Activated T-helper 2 cell treated with anti-CD3 and anti-CD28 coated beads, Interferon-gamma antibody, Interleukin-2, Interleukin-4, amounts not matched to agents 10 μg/mL and 5 μg/mL and 100 μg/mL, durations not matched to agents 14 hours and 24 hours and 36 hours (primary cell): ENCODE measurements around the gene UBAP1. TPM values are rescaled to one million over a fixed set of nuclear protein-coding genes. Genes with fewer than 3 reads are reported as not detected.
A peak's percentile ranks its signal among the peaks of the same experiment; 100 is the strongest.
"Not testable (repeated sequence)": the region's sequence is repeated elsewhere in the genome, so short reads cannot be mapped to it uniquely, and the experiment has no call there.

ENCODE experiments used
- DNase-seq: peaks from one replicate; pipeline ENCODE4 v3.0.0; 2021; ENCODE audit warnings: low spot score
- H3K27ac Mint-ChIP-seq: one replicate; pipeline ENCODE4 v1.8.0; 2021; ENCODE audit warnings: mixed read lengths
- H3K27me3 Mint-ChIP-seq: one replicate; pipeline ENCODE4 v1.8.0; 2021; ENCODE audit warnings: low read depth, mixed read lengths
- H3K36me3 Mint-ChIP-seq: one replicate; pipeline ENCODE4 v1.8.0; 2021; ENCODE audit warnings: low read depth, mixed read lengths
- H3K4me1 Mint-ChIP-seq: one replicate; pipeline ENCODE4 v1.8.0; 2021; ENCODE audit warnings: low read depth, mixed read lengths
- H3K4me3 Mint-ChIP-seq: one replicate; pipeline ENCODE4 v1.8.0; 2021; ENCODE audit warnings: low read depth, mild to moderate bottlenecking, moderate library complexity, mixed read lengths
- H3K9me3 Mint-ChIP-seq: one replicate; pipeline ENCODE4 v1.8.0; 2021; ENCODE audit warnings: mixed read lengths
- intact Hi-C: fragments of 100-400 bp; cut with micrococcal nuclease; formaldehyde crosslinking; loops from one replicate; pipeline ENCODE4 v1.15.1; 2023
- total RNA-seq: library from RNA; stranded (reverse); gene quantifications from 2 replicates; pipeline ENCODE4 v1.2.3, GENCODE V29; 2022

The UBAP1 gene
- total RNA-seq, 1 donor from 2014 or later: 33.6 TPM

DNA sequence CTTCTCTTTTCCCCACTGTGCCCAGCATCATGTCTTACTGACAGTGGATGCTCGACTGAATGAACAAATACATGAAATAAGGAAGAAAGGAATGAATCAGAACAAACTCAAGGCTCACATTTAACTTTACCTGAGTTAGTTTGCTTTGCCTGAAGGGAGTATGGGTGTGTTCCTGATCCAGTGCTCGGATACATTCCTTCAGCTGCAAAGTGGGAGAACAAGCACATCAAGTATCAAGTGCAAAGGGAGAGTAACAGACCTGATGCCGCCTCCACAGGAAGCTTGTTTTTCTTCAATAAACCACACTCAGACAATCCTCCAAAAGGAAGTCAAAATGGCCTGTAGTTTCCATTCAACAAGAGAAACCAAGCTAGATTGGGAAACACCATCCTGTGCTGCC, 84.1 kb downstream of the UBAP1 start:
- Mint-ChIP-seq H3K36me3 (peaks cover 14% of the 10 kb centered on the region), H3K9me3 (no peaks in the 10 kb centered on the region), H3K27me3 (no peaks in the 10 kb centered on the region), H3K4me3 (no peak overlapping the region), H3K4me1 (peaks cover 8% of the 10 kb centered on the region), H3K27ac (peak overlapping the region; percentile 2)
- no peak for DNase-seq
- intact Hi-C loops: no loop called here

DNA sequence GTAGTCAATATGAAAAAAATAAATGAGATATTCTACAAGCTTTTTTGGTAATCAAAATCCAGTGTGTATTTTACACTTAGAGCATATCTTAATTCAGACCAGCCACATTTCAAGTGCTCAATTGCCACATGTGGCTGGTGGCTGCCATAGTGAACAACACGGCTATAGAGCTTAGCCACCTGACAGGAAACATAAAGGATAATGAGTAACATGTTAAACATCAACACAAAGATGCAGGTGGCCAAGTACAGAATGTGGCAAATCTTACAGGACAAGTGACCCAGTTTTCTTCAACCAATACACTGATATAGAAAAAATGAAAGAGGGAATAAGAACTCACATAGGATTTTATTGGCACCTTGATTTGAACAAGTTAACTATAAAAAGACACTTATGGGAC, 88.8 kb downstream of the UBAP1 start:
- Mint-ChIP-seq H3K9me3 (no peaks in the 10 kb centered on the region), H3K4me3 (no peak overlapping the region), H3K4me1 (peaks cover 5% of the 10 kb centered on the region), H3K36me3 (peaks cover 11% of the 10 kb centered on the region), H3K27ac (no peak overlapping the region), H3K27me3 (no peaks in the 10 kb centered on the region)
- intact Hi-C loops: no loop called here
- DNase-seq: no peak

DNA sequence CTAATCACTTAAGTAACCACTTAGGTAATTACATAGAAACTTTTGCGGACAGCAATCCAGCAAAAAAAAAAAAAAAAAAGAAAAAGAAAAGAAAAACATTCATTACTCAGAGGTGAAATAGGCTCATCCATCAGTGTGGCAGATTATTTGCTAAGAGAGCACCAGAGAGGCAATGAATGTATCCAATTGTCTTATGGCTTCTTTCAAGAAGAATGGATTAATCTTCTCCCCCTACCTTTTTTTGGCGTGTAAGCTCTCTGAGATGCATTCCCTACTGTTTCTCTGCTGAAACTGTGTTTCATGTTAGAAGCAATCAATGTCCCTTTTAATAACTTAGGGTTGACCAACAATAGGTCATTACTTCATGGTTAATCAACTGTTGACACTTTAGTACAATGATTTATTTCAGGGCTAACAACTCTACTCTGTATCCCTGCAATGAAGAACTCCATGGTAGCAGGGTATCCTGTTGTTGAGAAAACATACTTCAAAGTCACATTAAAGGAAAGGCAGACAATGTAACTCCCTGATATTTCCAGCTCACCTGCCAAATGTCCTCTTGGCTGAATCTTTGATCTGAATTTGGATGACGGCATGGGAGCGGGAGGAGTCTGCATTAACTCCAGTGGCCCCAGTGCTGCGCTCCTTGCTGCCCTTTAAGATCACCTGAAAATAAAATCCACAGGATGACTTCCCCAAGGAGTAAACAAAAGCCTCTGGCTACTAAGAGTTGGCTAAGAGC, 92.6 kb downstream of the UBAP1 start:
- Mint-ChIP-seq H3K9me3 (no peaks in the 10 kb centered on the region), H3K4me1 (no peaks in the 10 kb centered on the region), H3K27me3 (no peaks in the 10 kb centered on the region), H3K36me3 (no peaks in the 10 kb centered on the region), H3K4me3 (no peak overlapping the region), H3K27ac (no peak overlapping the region)
- DNase-seq: no peak
- intact Hi-C loops: no loop called here

DNA sequence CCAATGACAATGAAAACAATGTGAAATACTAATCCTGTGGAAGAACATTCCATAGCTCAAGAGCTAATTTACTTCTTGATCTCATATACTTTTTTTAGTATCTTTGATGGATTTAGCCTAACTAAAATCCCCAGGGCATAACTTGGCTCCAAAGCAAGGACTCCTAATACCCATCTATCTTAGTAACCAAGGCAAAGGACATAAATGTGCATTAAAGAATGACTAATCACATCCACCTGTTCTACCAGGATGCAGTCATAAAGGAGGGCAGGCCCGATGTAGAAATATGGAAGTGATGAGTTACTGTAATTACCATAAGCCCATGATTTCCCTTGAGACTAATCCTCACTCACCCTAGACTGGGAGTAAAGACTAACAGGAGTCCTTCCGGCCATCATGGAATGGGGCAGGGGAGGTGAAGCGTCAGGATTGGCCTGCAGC, 93.3 kb downstream of the UBAP1 start:
- no peak overlapping the region for H3K4me3 Mint-ChIP-seq
- no peaks in the 10 kb centered on the region for H3K4me1 Mint-ChIP-seq
- no peaks in the 10 kb centered on the region for H3K36me3 Mint-ChIP-seq
- intact Hi-C loops: no loop called here
- H3K27ac Mint-ChIP-seq: no peak overlapping the region
- DNase-seq: no peak
- H3K27me3 Mint-ChIP-seq: no peaks in the 10 kb centered on the region
- no peaks in the 10 kb centered on the region for H3K9me3 Mint-ChIP-seq

DNA sequence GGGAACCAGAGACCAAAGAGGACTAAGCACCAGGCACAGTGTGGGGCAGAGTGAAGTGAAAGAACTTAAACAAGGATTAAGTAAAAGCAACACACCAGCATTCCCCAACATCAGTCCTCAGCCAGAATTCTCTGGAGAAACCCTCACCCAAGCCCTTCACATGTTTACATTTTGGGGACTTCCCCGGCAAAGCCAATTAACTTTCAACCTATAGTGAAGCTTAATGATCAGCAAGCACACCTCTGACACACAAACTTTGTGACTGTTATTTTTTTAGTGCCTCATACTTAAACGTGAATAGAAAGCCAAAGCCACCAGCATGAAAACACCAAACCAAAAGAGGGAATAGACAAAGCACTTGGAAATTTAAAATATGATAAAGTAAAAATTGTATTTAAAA, 94.7 kb downstream of the UBAP1 start:
- H3K36me3 Mint-ChIP-seq, H3K27me3 Mint-ChIP-seq, H3K9me3 Mint-ChIP-seq, H3K27ac Mint-ChIP-seq, intact Hi-C loops, DNase-seq, H3K4me1 Mint-ChIP-seq, H3K4me3 Mint-ChIP-seq: not testable (repeated sequence)

DNA sequence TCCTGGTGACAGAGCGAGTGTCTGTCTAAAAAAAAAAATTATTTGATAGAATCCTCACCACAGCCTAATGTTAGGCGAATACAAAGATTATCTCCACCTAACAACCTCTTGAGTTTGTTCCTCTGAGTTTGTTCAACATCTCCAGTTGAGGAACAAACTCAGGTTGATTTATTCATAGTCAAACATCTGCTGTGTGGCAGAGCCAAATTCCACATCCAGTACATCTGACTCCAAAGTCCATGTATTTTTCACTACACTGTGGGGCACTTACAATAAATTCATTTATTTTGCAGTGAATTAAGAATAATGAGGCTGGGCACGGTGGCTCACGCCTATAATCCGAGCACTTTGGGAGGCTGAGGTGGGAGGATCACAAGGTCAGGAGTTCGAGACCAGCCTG, 97.0 kb downstream of the UBAP1 start:
- DNase-seq: no peak
- Mint-ChIP-seq H3K27me3 (no peaks in the 10 kb centered on the region), H3K4me3 (no peak overlapping the region), H3K36me3 (peaks cover 3% of the 10 kb centered on the region), H3K4me1 (peaks cover 4% of the 10 kb centered on the region), H3K27ac (no peak overlapping the region), H3K9me3 (no peaks in the 10 kb centered on the region)
- intact Hi-C loops: no loop called here

DNA sequence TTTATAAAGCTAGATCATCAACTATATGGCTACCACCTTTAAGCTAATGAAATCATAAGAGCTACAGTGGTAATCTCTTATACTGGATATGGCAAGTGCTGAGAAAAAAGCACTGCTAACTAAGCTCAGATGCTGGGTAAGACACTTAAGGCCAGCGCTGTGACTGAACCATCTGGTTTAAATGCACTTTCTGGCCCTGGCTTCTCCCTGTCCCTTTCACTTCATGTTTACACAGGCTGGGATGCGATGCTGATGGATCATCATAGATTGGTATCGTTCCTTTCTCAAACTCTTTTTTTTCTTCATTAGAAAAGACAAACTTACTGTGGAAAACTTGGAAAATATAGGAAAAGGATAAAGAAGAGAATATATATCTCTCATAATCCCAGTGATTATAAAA, 97.9 kb downstream of the UBAP1 start:
- no peak overlapping the region for H3K27ac Mint-ChIP-seq
- H3K4me3 Mint-ChIP-seq: no peak overlapping the region
- intact Hi-C loops: no loop called here
- DNase-seq: no peak
- H3K9me3 Mint-ChIP-seq: no peaks in the 10 kb centered on the region
- H3K27me3 Mint-ChIP-seq: no peaks in the 10 kb centered on the region
- peaks cover 3% of the 10 kb centered on the region for H3K36me3 Mint-ChIP-seq
- peaks cover 4% of the 10 kb centered on the region for H3K4me1 Mint-ChIP-seq

DNA sequence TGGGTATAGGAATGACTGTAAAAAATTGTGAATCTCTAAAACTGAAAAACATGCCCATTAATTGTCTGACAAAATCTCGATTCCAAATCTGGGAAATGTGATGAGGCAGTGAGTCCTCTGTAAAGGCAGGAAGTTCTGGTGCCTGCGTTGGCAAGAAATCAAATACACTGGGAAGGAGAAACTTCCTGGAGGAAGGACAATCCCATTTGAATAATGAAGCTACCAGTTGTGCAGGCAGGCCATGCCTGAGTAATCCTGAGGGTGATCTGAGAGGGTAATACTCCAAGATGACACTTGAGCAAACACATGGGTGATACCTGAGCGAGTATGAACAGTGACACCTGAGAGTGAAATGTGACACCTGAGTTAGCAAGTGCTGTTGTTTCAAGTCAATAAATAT, 100.6 kb downstream of the UBAP1 start:
- no peaks in the 10 kb centered on the region for H3K9me3 Mint-ChIP-seq
- peaks cover 4% of the 10 kb centered on the region for H3K4me1 Mint-ChIP-seq
- H3K36me3 Mint-ChIP-seq: peaks cover 6% of the 10 kb centered on the region
- intact Hi-C loops: no loop called here
- H3K27ac Mint-ChIP-seq: no peak overlapping the region
- no peak for DNase-seq
- H3K4me3 Mint-ChIP-seq: no peak overlapping the region
- no peaks in the 10 kb centered on the region for H3K27me3 Mint-ChIP-seq

DNA sequence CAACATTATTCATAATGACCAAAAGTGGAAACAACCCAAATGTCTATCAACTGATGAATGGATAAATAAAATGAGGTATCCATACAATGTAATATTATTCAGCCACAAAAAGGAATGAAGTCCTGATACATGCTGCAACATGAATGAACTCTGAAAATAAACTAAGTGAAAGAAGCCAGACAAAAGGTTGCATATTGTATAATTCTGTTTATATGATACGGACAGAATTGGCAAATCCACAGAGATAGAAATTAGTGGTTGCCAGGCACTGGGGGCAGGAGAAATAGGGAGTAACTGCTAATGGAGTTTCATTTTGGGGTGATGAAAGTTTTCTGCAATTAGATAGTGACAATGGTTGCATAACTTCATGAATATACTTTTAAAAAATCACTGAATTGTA, 103.3 kb downstream of the UBAP1 start:
- Mint-ChIP-seq H3K4me3 (no peak overlapping the region), H3K9me3 (no peaks in the 10 kb centered on the region), H3K27me3 (no peaks in the 10 kb centered on the region), H3K4me1 (peaks cover 4% of the 10 kb centered on the region), H3K27ac (no peak overlapping the region), H3K36me3 (peaks cover 16% of the 10 kb centered on the region)
- no peak for DNase-seq
- intact Hi-C loops: no loop called here

DNA sequence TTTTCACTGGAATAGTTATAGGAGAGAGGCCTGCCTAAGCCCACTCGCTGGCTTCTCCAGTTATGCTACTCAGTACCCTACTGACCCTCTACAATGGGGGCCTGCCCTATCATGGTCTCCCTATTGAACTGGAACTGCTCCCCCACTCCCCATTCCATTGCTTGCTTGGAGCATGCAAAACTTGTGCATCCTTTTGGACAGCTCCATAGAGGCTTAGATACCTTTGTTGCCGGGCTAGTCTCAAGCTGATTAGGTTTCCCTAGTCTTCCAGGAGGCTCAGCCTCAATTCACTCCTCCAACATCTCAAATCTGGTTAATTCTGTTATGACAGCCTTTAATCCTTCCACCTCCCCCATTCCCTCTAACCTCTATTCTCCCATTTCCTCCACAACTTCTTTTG, 110.3 kb downstream of the UBAP1 start:
- H3K4me3 Mint-ChIP-seq: no peak overlapping the region
- intact Hi-C loops: no loop called here
- no peaks in the 10 kb centered on the region for H3K9me3 Mint-ChIP-seq
- no peaks in the 10 kb centered on the region for H3K27me3 Mint-ChIP-seq
- H3K27ac Mint-ChIP-seq: no peak overlapping the region
- no peak for DNase-seq
- peaks cover 10% of the 10 kb centered on the region for H3K36me3 Mint-ChIP-seq
- H3K4me1 Mint-ChIP-seq: no peaks in the 10 kb centered on the region

DNA sequence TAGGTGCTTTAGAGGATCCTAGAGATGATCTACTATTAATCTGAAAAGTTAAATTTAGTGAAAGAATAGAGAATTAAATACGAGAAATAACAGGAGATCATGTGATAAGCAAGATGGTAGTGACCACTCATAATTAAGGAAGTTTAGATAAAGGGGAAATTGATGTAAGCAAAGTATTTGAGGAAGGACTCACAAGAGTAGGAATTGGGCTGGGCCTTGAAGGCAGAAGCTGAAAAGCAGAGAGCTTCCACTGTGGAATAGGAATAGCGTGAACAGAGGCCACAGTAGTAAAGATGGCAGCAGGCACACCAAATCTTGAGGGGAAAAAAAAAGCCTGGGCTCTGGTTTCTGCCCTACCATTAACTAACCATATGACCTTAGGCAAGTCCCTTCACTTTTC, 112.2 kb downstream of the UBAP1 start:
- Mint-ChIP-seq H3K4me1 (no peaks in the 10 kb centered on the region), H3K9me3 (no peaks in the 10 kb centered on the region), H3K4me3 (no peak overlapping the region), H3K27me3 (no peaks in the 10 kb centered on the region), H3K27ac (no peak overlapping the region), H3K36me3 (peaks cover 10% of the 10 kb centered on the region)
- intact Hi-C loops: no loop called here
- DNase-seq: no peak

DNA sequence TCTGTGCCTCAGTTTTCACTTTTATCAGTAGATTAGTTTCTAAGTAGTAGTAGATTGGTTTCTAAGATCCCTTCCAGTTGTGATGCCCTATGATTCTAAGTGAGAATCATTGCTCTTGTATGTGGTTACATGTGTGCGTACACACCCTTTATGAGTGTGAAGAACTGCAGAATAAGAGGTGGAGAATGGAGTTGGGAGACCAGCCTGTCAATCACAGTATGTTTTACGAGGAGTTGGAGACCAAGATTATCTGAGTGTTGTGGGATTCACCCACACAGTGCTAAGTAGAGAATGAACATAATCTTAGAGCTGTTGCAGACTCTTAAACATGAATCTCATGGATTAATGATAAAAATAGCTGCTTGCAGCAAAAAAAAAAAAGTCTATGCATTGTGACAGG, 112.6 kb downstream of the UBAP1 start:
- intact Hi-C loops: no loop called here
- no peak overlapping the region for H3K27ac Mint-ChIP-seq
- peaks cover 10% of the 10 kb centered on the region for H3K36me3 Mint-ChIP-seq
- H3K9me3 Mint-ChIP-seq: no peaks in the 10 kb centered on the region
- no peaks in the 10 kb centered on the region for H3K4me1 Mint-ChIP-seq
- DNase-seq: no peak
- no peaks in the 10 kb centered on the region for H3K27me3 Mint-ChIP-seq
- H3K4me3 Mint-ChIP-seq: no peak overlapping the region

DNA sequence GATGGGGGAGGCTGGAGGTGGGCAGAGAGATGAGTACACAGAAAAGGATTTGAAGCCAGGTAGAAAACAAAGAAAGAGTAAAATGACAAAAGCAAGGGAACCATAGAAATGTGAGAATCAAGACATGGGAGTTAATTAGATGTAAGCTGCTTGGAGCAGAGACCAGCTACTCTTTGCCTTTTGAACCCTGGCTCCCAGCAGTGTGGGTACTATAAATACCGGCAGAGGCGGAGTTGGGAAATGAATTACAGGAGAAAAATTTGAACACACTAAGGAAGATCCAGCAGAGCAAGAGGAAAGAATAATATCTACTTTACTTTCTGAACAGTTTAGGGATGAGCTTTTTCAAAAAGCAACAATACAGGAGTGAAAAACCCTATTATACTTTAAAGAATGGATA, 113.7 kb downstream of the UBAP1 start:
- intact Hi-C loops: no loop called here

DNA sequence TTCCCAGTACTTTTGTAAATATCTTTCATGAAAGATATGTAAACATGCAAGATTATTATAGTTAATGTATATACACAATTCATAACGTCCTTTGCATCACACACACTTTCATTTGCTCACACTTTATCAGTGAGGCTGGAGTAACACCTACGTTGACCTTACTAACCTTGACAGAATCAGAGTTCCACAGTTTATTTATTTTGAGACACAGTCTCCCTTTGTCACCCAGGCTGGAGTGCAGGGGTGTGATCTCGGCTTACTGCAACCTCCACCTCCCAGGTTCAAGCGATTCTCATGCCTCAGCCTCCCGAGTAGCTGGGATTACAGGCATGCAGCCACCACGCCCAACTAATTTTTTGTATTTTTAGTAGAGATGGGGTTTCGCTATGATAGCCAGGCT, 122.2 kb downstream of the UBAP1 start:
- H3K4me1 Mint-ChIP-seq, H3K36me3 Mint-ChIP-seq: not testable (repeated sequence)

More for the DNA sequence above, 113.7 kb downstream of the UBAP1 start:
- Mint-ChIP-seq H3K27ac (no peak overlapping the region), H3K4me1 (no peaks in the 10 kb centered on the region), H3K9me3 (no peaks in the 10 kb centered on the region), H3K36me3 (peaks cover 5% of the 10 kb centered on the region), H3K27me3 (no peaks in the 10 kb centered on the region), H3K4me3 (no peak overlapping the region)
- no peak for DNase-seq

More for the DNA sequence above, 122.2 kb downstream of the UBAP1 start:
- H3K4me3 Mint-ChIP-seq, H3K9me3 Mint-ChIP-seq, intact Hi-C loops, DNase-seq, H3K27me3 Mint-ChIP-seq, H3K27ac Mint-ChIP-seq: not testable (repeated sequence)
